ENCODE results near the gene RBM6. TPM values are rescaled to one million over a fixed set of nuclear protein-coding genes. Genes with fewer than 3 reads are reported as not detected.

RBM6 gene
- total RNA-seq, 1 experiment from 2014 or later: 74.1 TPM

DNA sequence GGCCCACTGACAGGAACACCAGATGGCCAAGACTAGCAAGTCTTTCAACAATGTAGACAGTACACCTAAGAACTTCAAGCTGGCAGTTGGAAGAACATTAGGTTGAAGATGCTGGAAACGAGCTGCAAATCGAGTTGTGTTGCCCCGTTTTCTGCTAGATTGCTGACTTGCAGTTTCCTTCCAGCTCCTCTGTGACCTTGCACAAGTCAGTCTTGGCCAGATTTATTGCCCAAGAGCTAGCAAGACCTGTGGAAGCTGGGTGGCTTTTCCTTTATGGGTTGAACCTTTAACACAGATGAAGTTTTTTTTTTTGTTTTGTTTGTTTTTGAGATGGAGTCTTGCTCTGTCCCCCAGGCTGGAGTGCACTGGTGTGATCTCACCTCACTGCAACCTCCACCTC lies 2.9 kb upstream of the RBM6 start:
- no peaks in the 10 kb centered on the region for H3K9me3 ChIP-seq
- H3K27me3 ChIP-seq (replicated peaks; ENCODE audit: control insufficient read depth, insufficient read depth, low read length): no peaks in the 10 kb centered on the region
- DNase-seq: no peak
- H3K4me3 ChIP-seq (ENCODE audit: low read depth, low read length): no peak overlapping the region
- peaks cover 3% of the 10 kb centered on the region; the same call in 1 of the 2 replicates for H3K4me1 ChIP-seq
- no peaks in the 10 kb centered on the region for H3K27me3 Mint-ChIP-seq (ENCODE audit: insufficient read depth, unreplicated experiment)
- no peak for TF ChIP-seq CTCF (IDR thresholded peaks at IDR 0.05; ENCODE audit: insufficient read depth in 1 of 2, low read depth in 1 of 2, low read length in 1 of 2, severe bottlenecking in 1 of 2, unreplicated experiment in 1 of 2)
- no peak overlapping the region for H3K4me3 Mint-ChIP-seq (ENCODE audit: unreplicated experiment)
- H3K27ac Mint-ChIP-seq (ENCODE audit: unreplicated experiment): no peak overlapping the region
- ChIA-PET POLR2A (no interaction called here), CTCF (no interaction called here)
- peaks cover 10% of the 10 kb centered on the region for H3K36me3 Mint-ChIP-seq (ENCODE audit: insufficient read depth, unreplicated experiment)
- no TSS peak for BruUV-seq (replicated peaks)
- no peaks in the 10 kb centered on the region for H3K9me3 Mint-ChIP-seq (ENCODE audit: unreplicated experiment)
- no peaks in the 10 kb centered on the region for H3K4me1 Mint-ChIP-seq (ENCODE audit: low read depth, unreplicated experiment)
- intact Hi-C loops (cut with micrococcal nuclease; ENCODE audit: unreplicated experiment): no loop called here
- no peaks in the 10 kb centered on the region for H3K36me3 ChIP-seq (ENCODE audit: control insufficient read depth, insufficient read depth, low read length)

GRCh38 chr3:49940667-49941249 lies 808 bp downstream of the RBM6 start:
- no peaks in the 10 kb centered on the region for H3K27me3 Mint-ChIP-seq (ENCODE audit: insufficient read depth, unreplicated experiment)
- no peak for TF ChIP-seq CTCF (IDR thresholded peaks at IDR 0.05; ENCODE audit: insufficient read depth in 1 of 2, low read depth in 1 of 2, low read length in 1 of 2, severe bottlenecking in 1 of 2, unreplicated experiment in 1 of 2)
- Histone ChIP-seq H3K36me3 (ENCODE audit: control insufficient read depth, insufficient read depth, low read length) (no peaks in the 10 kb centered on the region), H3K4me1 (peaks cover 3% of the 10 kb centered on the region; the same call in 1 of the 2 replicates), H3K4me3 (ENCODE audit: low read depth, low read length) (peak overlapping the region; percentile 68), H3K9me3 (peaks cover 4% of the 10 kb centered on the region; the same call in 1 of the 2 replicates), H3K27me3 (replicated peaks; ENCODE audit: control insufficient read depth, insufficient read depth, low read length) (no peaks in the 10 kb centered on the region)
- TSS peak; percentile 83 for BruUV-seq (replicated peaks)
- no peak for DNase-seq
- CTCF ChIA-PET: interaction anchor here (2.0 to 2.3 kb wide), 2 partner anchors 10 to 11 kb away, joined by 11 to 13 read pairs; partner anchors contain the start of gene MON1A
- H3K9me3 Mint-ChIP-seq (ENCODE audit: unreplicated experiment): no peaks in the 10 kb centered on the region
- peaks cover 17% of the 10 kb centered on the region for H3K36me3 Mint-ChIP-seq (ENCODE audit: insufficient read depth, unreplicated experiment)
- no peaks in the 10 kb centered on the region for H3K4me1 Mint-ChIP-seq (ENCODE audit: low read depth, unreplicated experiment)
- peak overlapping the region; percentile 81 for H3K4me3 Mint-ChIP-seq (ENCODE audit: unreplicated experiment)
- H3K27ac Mint-ChIP-seq (ENCODE audit: unreplicated experiment): peak overlapping the region; percentile 81
- POLR2A ChIA-PET: interaction anchor here (0.5 to 2.0 kb wide), 6 partner anchors 10 to 1660 kb away, joined by 3 to 41 read pairs (median 7); partner anchors contain the start of genes INKA1 and MON1A
- intact Hi-C loops (cut with micrococcal nuclease; ENCODE audit: unreplicated experiment): loop anchor here (1.0 to 5.0 kb wide), 2 partner anchors 11 to 147 kb away; partner anchors contain the start of genes MON1A and RBM5

DNA sequence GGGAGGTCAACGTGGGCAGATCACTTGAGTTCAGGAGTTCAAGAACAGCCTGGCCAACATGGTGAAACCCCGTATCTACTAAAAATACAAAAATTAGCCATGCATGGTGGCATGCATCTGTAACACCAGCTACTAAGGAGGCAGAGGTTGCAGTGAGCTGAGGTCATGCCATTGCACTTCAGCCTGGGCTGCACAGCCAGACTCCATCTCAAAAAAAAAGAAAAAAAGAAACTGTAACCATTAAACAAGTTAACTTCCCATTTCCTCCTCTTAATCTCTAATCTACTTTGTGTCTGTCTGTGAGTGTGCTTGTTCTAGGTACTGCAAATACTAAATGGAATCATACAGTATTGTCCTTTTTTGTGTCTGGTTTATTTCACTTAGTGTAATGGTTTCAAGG lies 2.7 kb downstream of the RBM6 start:
- H3K9me3 ChIP-seq: peaks cover 4% of the 10 kb centered on the region; the same call in 1 of the 2 replicates
- Mint-ChIP-seq H3K36me3 (ENCODE audit: insufficient read depth, unreplicated experiment) (peaks cover 27% of the 10 kb centered on the region), H3K4me1 (ENCODE audit: low read depth, unreplicated experiment) (no peaks in the 10 kb centered on the region), H3K27ac (ENCODE audit: unreplicated experiment) (no peak overlapping the region), H3K4me3 (ENCODE audit: unreplicated experiment) (peak overlapping the region; percentile 60), H3K9me3 (ENCODE audit: unreplicated experiment) (no peaks in the 10 kb centered on the region), H3K27me3 (ENCODE audit: insufficient read depth, unreplicated experiment) (no peaks in the 10 kb centered on the region)
- H3K27me3 ChIP-seq (replicated peaks; ENCODE audit: control insufficient read depth, insufficient read depth, low read length): no peaks in the 10 kb centered on the region
- no peak for DNase-seq
- BruUV-seq (replicated peaks): no TSS peak
- POLR2A ChIA-PET: no interaction called here
- intact Hi-C loops (cut with micrococcal nuclease; ENCODE audit: unreplicated experiment): loop anchor here (5.0 kb wide), 1 partner anchor 145 kb away; the partner anchor contains the start of gene RBM5
- CTCF ChIA-PET: interaction anchor here (0.6 kb wide), 1 partner anchor 104 kb away, joined by 3 read pairs; no protein-coding TSS in a partner anchor
- H3K4me1 ChIP-seq: peaks cover 3% of the 10 kb centered on the region; the same call in 1 of the 2 replicates
- no peak for TF ChIP-seq CTCF (IDR thresholded peaks at IDR 0.05; ENCODE audit: insufficient read depth in 1 of 2, low read depth in 1 of 2, low read length in 1 of 2, severe bottlenecking in 1 of 2, unreplicated experiment in 1 of 2)
- no peak overlapping the region for H3K4me3 ChIP-seq (ENCODE audit: low read depth, low read length)
- H3K36me3 ChIP-seq (ENCODE audit: control insufficient read depth, insufficient read depth, low read length): no peaks in the 10 kb centered on the region

Data from Caco-2 (cell line).